ENCODE data around the gene IL9R. TPM values are rescaled to one million over a fixed set of nuclear protein-coding genes. Genes with fewer than 3 reads are reported as not detected.

IL9R gene
- total RNA-seq, 2 donors from 2014 or later = 0.14 TPM; not detected in 1

DNA sequence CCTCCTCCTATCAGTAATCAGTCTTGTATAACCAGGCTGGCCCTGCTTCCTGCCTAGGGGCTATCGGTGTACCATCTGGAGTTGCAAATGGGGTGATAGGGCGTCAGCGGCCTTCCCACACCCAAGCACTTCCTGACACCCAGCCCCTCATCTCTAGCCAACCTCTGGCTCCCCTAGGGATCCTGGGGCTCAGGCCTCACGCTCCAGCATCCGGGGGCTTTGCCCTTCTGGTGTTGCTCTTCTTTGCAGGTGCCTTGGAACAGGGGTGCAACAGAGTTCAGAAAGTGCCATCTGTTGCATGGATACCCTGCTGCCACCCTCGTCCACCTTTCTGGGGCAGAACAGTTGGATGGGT lies 4.1 kb downstream of the IL9R start:
- Histone ChIP-seq H3K4me3 (no peak overlapping the region), H3K9me3 (no peaks in the 10 kb centered on the region), H3K27ac (no peak overlapping the region), H3K36me3 (no peaks in the 10 kb centered on the region), H3K27me3 (replicated peaks; ENCODE audit: insufficient read depth) (no peaks in the 10 kb centered on the region), H3K4me1 (ENCODE audit: control insufficient read depth in 1 of 2, low read depth in 2 of 2) (no peaks in the 10 kb centered on the region)
- TF ChIP-seq, protein P1, sequence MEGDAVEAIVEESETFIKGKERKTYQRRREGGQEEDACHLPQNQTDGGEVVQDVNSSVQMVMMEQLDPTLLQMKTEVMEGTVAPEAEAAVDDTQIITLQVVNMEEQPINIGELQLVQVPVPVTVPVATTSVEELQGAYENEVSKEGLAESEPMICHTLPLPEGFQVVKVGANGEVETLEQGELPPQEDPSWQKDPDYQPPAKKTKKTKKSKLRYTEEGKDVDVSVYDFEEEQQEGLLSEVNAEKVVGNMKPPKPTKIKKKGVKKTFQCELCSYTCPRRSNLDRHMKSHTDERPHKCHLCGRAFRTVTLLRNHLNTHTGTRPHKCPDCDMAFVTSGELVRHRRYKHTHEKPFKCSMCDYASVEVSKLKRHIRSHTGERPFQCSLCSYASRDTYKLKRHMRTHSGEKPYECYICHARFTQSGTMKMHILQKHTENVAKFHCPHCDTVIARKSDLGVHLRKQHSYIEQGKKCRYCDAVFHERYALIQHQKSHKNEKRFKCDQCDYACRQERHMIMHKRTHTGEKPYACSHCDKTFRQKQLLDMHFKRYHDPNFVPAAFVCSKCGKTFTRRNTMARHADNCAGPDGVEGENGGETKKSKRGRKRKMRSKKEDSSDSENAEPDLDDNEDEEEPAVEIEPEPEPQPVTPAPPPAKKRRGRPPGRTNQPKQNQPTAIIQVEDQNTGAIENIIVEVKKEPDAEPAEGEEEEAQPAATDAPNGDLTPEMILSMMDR (IDR thresholded peaks at IDR 0.05) = no peak
- DNase-seq (ENCODE audit: low spot score) (no peak), ATAC-seq (ENCODE audit: insufficient number of reproducible peaks, low FRiP score, low read depth) (no peak)

DNA sequence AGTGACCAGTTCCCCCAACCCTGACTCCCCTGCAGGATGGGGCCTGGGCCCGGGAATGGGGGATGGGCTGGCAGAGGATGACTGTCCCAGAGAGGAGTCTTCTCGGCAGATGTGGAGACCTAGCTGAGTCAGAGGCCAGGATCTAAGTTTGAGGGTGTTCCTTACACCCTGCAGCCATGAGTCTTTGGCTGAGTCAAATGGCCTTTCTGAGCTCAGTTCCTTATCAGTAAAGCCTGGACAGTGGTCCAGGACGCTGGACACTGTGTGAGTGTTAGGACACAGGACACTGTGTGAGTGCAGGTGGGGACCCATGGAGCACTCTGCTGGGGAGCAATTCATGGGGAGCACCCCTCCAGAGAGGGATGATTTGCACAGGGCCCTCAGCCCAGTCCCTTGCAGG lies 5.0 kb downstream of the IL9R start:
- TF ChIP-seq, protein P1 (IDR thresholded peaks at IDR 0.05) = no peak
- Histone ChIP-seq H3K9me3 (no peaks in the 10 kb centered on the region), H3K36me3 (no peaks in the 10 kb centered on the region), H3K4me3 (no peak overlapping the region), H3K27ac (no peak overlapping the region), H3K4me1 (ENCODE audit: control insufficient read depth in 1 of 2, low read depth in 2 of 2) (no peaks in the 10 kb centered on the region), H3K27me3 (replicated peaks; ENCODE audit: insufficient read depth) (no peaks in the 10 kb centered on the region)
- DNase-seq (ENCODE audit: low spot score) = no peak
- ATAC-seq (ENCODE audit: insufficient number of reproducible peaks, low FRiP score, low read depth) = no peak

DNA sequence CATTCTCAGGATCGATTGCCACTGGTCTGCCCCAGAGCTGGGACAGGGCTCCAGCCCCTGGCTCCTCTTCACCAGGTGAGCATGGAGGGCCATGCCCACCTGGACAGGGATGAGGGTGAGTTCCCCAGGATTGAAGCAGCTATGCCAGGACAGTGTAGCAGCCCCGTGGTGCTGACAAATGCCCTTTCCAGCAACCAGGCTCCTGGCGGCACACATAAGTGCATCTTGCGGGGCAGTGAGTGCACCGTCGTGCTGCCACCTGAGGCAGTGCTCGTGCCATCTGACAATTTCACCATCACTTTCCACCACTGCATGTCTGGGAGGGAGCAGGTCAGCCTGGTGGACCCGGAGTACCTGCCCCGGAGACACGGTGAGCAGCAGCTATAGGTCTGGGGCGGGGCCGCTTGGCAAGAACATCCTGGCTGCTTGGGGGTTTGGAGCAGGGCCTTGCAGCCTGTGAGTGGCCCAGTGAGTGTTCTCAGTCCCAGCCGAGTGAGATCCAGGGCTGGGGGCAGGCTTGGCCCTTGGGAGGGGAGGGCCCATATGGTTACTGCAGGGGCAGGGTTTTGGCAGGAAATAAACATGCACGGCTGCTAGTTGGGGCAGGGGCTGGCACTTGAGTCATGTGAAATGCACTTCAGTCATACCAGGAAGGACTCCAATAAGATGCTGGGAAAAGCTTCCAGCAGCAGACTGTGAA lies 6.1 kb downstream of the IL9R start:
- Histone ChIP-seq H3K27me3 (replicated peaks; ENCODE audit: insufficient read depth) (no peaks in the 10 kb centered on the region), H3K27ac (no peak overlapping the region), H3K9me3 (no peaks in the 10 kb centered on the region), H3K4me3 (no peak overlapping the region), H3K4me1 (ENCODE audit: control insufficient read depth in 1 of 2, low read depth in 2 of 2) (no peaks in the 10 kb centered on the region), H3K36me3 (no peaks in the 10 kb centered on the region)
- no peak for DNase-seq (ENCODE audit: low spot score)
- no peak for ATAC-seq (ENCODE audit: insufficient number of reproducible peaks, low FRiP score, low read depth)
- TF ChIP-seq, protein P1 (IDR thresholded peaks at IDR 0.05) = no peak

DNA sequence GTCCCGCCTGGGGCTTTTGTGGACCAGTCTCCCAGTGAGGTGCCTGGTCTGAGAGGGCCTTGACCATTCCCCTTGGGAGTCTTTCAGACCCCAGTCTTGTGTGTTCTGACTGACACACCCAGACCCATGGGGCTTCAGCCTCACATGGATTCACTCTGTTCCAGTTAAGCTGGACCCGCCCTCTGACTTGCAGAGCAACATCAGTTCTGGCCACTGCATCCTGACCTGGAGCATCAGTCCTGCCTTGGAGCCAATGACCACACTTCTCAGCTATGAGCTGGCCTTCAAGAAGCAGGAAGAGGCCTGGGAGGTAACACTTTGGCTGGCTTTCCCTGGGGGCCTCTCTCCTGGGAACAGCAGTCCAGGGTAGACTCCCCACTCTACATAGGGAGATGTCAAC lies 6.8 kb downstream of the IL9R start:
- no peak for DNase-seq (ENCODE audit: low spot score)

DNA sequence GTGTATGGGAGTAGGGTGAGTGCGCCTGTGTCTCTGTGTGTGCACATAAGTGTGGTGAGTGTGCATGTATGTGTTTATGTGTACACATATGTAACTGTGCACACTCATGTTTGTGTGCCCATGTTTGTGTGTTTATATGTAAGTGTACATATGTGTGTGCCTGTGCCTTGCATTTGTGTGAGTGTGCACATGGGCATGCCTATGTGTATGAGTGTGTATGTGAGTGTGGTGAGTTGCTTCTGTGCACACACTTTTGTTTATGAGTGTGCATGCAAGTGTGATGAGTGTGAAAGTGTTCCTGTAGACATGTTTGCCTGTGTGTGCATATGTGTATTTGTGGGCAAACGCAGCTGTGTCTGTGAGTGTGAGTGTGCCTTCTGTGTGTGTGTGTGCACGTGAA lies 7.2 kb downstream of the IL9R start:
- no peaks in the 10 kb centered on the region for H3K9me3 ChIP-seq
- TF ChIP-seq, protein P1 (IDR thresholded peaks at IDR 0.05) = no peak
- no peaks in the 10 kb centered on the region for H3K36me3 ChIP-seq
- no peaks in the 10 kb centered on the region for H3K4me1 ChIP-seq (ENCODE audit: control insufficient read depth in 1 of 2, low read depth in 2 of 2)
- ATAC-seq (ENCODE audit: insufficient number of reproducible peaks, low FRiP score, low read depth) = no peak
- H3K27me3 ChIP-seq (replicated peaks; ENCODE audit: insufficient read depth) = no peaks in the 10 kb centered on the region
- no peak for DNase-seq (ENCODE audit: low spot score)
- H3K27ac ChIP-seq = no peak overlapping the region
- H3K4me3 ChIP-seq = no peak overlapping the region

More for the DNA sequence above, 6.8 kb downstream of the IL9R start:
- H3K27ac ChIP-seq = no peak overlapping the region
- H3K36me3 ChIP-seq = no peaks in the 10 kb centered on the region
- no peaks in the 10 kb centered on the region for H3K4me1 ChIP-seq (ENCODE audit: control insufficient read depth in 1 of 2, low read depth in 2 of 2)
- H3K9me3 ChIP-seq = no peaks in the 10 kb centered on the region
- H3K4me3 ChIP-seq = no peak overlapping the region
- no peaks in the 10 kb centered on the region for H3K27me3 ChIP-seq (replicated peaks; ENCODE audit: insufficient read depth)
- ATAC-seq (ENCODE audit: insufficient number of reproducible peaks, low FRiP score, low read depth) = no peak
- TF ChIP-seq, protein P1 (IDR thresholded peaks at IDR 0.05) = no peak

All from thoracic aorta (tissue), 2 donors.